ENCODE data around the gene RBMS3. TPM values are rescaled to one million over a fixed set of nuclear protein-coding genes. Genes with fewer than 3 reads are reported as not detected.

Gene RBMS3
- total RNA-seq, 1 experiment from 2014 or later: 1.3 TPM

GRCh38 chr3:29514170-29514569, 233.3 kb downstream of the RBMS3 start:
- no peaks in the 10 kb centered on the region for H3K36me3 Mint-ChIP-seq (ENCODE audit: insufficient read depth, unreplicated experiment)
- no peak overlapping the region for H3K27ac Mint-ChIP-seq (ENCODE audit: unreplicated experiment)
- peaks cover 3% of the 10 kb centered on the region for H3K9me3 Mint-ChIP-seq (ENCODE audit: low read depth, unreplicated experiment)
- no peaks in the 10 kb centered on the region for H3K27me3 Mint-ChIP-seq (ENCODE audit: unreplicated experiment)
- no peak overlapping the region for H3K4me3 Mint-ChIP-seq (ENCODE audit: low read depth, unreplicated experiment)
- TF ChIP-seq CTCF (IDR thresholded peaks at IDR 0.05; ENCODE audit: unreplicated experiment): no peak
- no peak for DNase-seq
- intact Hi-C loops (cut with micrococcal nuclease; ENCODE audit: unreplicated experiment): no loop called here
- no TSS peak for BruUV-seq (replicated peaks)
- peaks cover 27% of the 10 kb centered on the region for H3K4me1 Mint-ChIP-seq (ENCODE audit: low read depth, unreplicated experiment)
- CTCF ChIA-PET: no interaction called here

DNA sequence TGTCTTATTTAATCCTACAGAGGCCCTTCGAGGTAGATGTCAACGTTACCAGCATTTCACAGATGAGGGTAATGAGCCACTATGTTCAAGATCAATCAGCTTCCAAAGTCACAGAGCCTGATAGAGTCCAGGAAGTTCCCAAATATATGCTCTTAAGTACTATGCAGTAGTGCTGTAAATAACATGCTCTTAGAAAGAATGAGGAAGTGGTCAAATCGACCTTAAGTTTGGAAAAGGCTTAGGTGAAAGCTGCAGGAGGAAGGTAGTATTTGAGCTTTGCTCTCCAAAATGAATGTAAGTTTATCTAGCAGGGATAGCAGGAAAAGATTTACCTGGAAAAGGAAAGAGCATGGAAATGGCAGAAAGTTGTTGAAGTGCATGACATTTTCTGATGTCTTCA, 234.0 kb downstream of the RBMS3 start:
- no peak for DNase-seq
- H3K36me3 Mint-ChIP-seq (ENCODE audit: insufficient read depth, unreplicated experiment): no peaks in the 10 kb centered on the region
- peaks cover 27% of the 10 kb centered on the region for H3K4me1 Mint-ChIP-seq (ENCODE audit: low read depth, unreplicated experiment)
- H3K27ac Mint-ChIP-seq (ENCODE audit: unreplicated experiment): no peak overlapping the region
- no peaks in the 10 kb centered on the region for H3K27me3 Mint-ChIP-seq (ENCODE audit: unreplicated experiment)
- CTCF ChIA-PET: interaction anchor here (1.6 kb wide), 1 partner anchor 10 kb away, joined by 4 read pairs; no protein-coding TSS in a partner anchor
- H3K4me3 Mint-ChIP-seq (ENCODE audit: low read depth, unreplicated experiment): no peak overlapping the region
- peaks cover 3% of the 10 kb centered on the region for H3K9me3 Mint-ChIP-seq (ENCODE audit: low read depth, unreplicated experiment)
- no TSS peak for BruUV-seq (replicated peaks)
- no peak for TF ChIP-seq CTCF (IDR thresholded peaks at IDR 0.05; ENCODE audit: unreplicated experiment)
- intact Hi-C loops (cut with micrococcal nuclease; ENCODE audit: unreplicated experiment): no loop called here

- DNase-seq: no peak
- peaks cover 3% of the 10 kb centered on the region for H3K9me3 Mint-ChIP-seq (ENCODE audit: low read depth, unreplicated experiment)
- no peak overlapping the region for H3K4me3 Mint-ChIP-seq (ENCODE audit: low read depth, unreplicated experiment)
- H3K4me1 Mint-ChIP-seq (ENCODE audit: low read depth, unreplicated experiment): peaks cover 27% of the 10 kb centered on the region
- intact Hi-C loops (cut with micrococcal nuclease; ENCODE audit: unreplicated experiment): no loop called here
- TF ChIP-seq CTCF (IDR thresholded peaks at IDR 0.05; ENCODE audit: unreplicated experiment): no peak
- H3K27ac Mint-ChIP-seq (ENCODE audit: unreplicated experiment): no peak overlapping the region
- H3K36me3 Mint-ChIP-seq (ENCODE audit: insufficient read depth, unreplicated experiment): no peaks in the 10 kb centered on the region
- no TSS peak for BruUV-seq (replicated peaks)
- CTCF ChIA-PET: interaction anchor here (1.6 kb wide), 1 partner anchor 10 kb away, joined by 4 read pairs; no protein-coding TSS in a partner anchor
- no peaks in the 10 kb centered on the region for H3K27me3 Mint-ChIP-seq (ENCODE audit: unreplicated experiment)
Observed at GRCh38 chr3:29515451-29515850, 234.6 kb downstream of the RBMS3 start.

GRCh38 chr3:29516164-29516563, 235.3 kb downstream of the RBMS3 start:
- H3K9me3 Mint-ChIP-seq (ENCODE audit: low read depth, unreplicated experiment): peaks cover 3% of the 10 kb centered on the region

More at GRCh38 chr3:29516164-29516563, 235.3 kb downstream of the RBMS3 start:
- Mint-ChIP-seq H3K27me3 (ENCODE audit: unreplicated experiment) (no peaks in the 10 kb centered on the region), H3K27ac (ENCODE audit: unreplicated experiment) (no peak overlapping the region), H3K36me3 (ENCODE audit: insufficient read depth, unreplicated experiment) (no peaks in the 10 kb centered on the region), H3K4me1 (ENCODE audit: low read depth, unreplicated experiment) (peaks cover 32% of the 10 kb centered on the region), H3K4me3 (ENCODE audit: low read depth, unreplicated experiment) (no peak overlapping the region)
- intact Hi-C loops (cut with micrococcal nuclease; ENCODE audit: unreplicated experiment): no loop called here
- TF ChIP-seq CTCF (IDR thresholded peaks at IDR 0.05; ENCODE audit: unreplicated experiment): no peak
- CTCF ChIA-PET: interaction anchor here (1.6 kb wide), 1 partner anchor 9 kb away, joined by 4 read pairs; no protein-coding TSS in a partner anchor
- DNase-seq: no peak
- no TSS peak for BruUV-seq (replicated peaks)
